Occipital lobe (tissue), 2 donors: Measurements from ENCODE around the gene ADAM19. TPM values are rescaled to one million over a fixed set of nuclear protein-coding genes. Genes with fewer than 3 reads are reported as not detected.

Experiments used
- DNase-seq: peaks from one replicate; lab custom pipeline; 2025; lab: John Stamatoyannopoulos, UW
- total RNA-seq: library from RNA; depleted of rRNA; stranded (reverse); fragments of >200 nt; gene quantifications from one replicate; pipeline ENCODE4 v1.2.3, GENCODE V29; 2014

Gene ADAM19
- total RNA-seq, 1 donor from 2014 or later, result 13.4 TPM

GRCh38 chr5:157594675-157595459 lies 19.3 kb upstream of the ADAM19 start:
- DNase-seq, result no peak

GRCh38 chr5:157594257-157594656 lies 18.7 kb upstream of the ADAM19 start:
- DNase-seq, result no peak

GRCh38 chr5:157593052-157593757 lies 17.6 kb upstream of the ADAM19 start:
- no peak for DNase-seq

- DNase-seq, result no peak
Measured at GRCh38 chr5:157592594-157592993, 17.0 kb upstream of the ADAM19 start.

- no peak for DNase-seq
Measured at GRCh38 chr5:157590478-157590877, 14.9 kb upstream of the ADAM19 start.

- no peak for DNase-seq
Measured at GRCh38 chr5:157584628-157585027, 9.1 kb upstream of the ADAM19 start.

- DNase-seq, result no peak
Measured at GRCh38 chr5:157582731-157583620, 7.4 kb upstream of the ADAM19 start.

- DNase-seq, result no peak
Measured at GRCh38 chr5:157581901-157582300, 6.3 kb upstream of the ADAM19 start.

GRCh38 chr5:157578079-157578780 lies 2.7 kb upstream of the ADAM19 start:
- DNase-seq, result no peak

GRCh38 chr5:157576678-157577077 lies 1.1 kb upstream of the ADAM19 start:
- DNase-seq, result no peak

- peak; percentile 10 for DNase-seq
Measured at GRCh38 chr5:157574456-157575380, 857 bp downstream of the ADAM19 start.

GRCh38 chr5:157571357-157571827 lies 4.2 kb downstream of the ADAM19 start:
- DNase-seq, result peak; percentile 23

- no peak for DNase-seq
Measured at GRCh38 chr5:157570531-157571200, 4.9 kb downstream of the ADAM19 start.

GRCh38 chr5:157568720-157569119 lies 6.9 kb downstream of the ADAM19 start:
- DNase-seq, result no peak

- DNase-seq, result no peak
Measured at GRCh38 chr5:157568222-157568621, 7.4 kb downstream of the ADAM19 start.

GRCh38 chr5:157566902-157567489 lies 8.6 kb downstream of the ADAM19 start:
- no peak for DNase-seq

- no peak for DNase-seq
Measured at GRCh38 chr5:157563929-157564716, 11.5 kb downstream of the ADAM19 start.

- peak; percentile 67 for DNase-seq
Measured at GRCh38 chr5:157563373-157563928, 12.1 kb downstream of the ADAM19 start.
